Activated effector memory CD4-positive, alpha-beta T cell treated with anti-CD3 and anti-CD28 coated beads, Interleukin-2, amount 50 U/mL, for 16 hours (primary cell): ENCODE measurements around the gene CHDH.

Experiments used
- DNase-seq: peaks from one replicate; pipeline ENCODE4 v3.0.0-alpha.2; 2020

The CHDH gene

DNA sequence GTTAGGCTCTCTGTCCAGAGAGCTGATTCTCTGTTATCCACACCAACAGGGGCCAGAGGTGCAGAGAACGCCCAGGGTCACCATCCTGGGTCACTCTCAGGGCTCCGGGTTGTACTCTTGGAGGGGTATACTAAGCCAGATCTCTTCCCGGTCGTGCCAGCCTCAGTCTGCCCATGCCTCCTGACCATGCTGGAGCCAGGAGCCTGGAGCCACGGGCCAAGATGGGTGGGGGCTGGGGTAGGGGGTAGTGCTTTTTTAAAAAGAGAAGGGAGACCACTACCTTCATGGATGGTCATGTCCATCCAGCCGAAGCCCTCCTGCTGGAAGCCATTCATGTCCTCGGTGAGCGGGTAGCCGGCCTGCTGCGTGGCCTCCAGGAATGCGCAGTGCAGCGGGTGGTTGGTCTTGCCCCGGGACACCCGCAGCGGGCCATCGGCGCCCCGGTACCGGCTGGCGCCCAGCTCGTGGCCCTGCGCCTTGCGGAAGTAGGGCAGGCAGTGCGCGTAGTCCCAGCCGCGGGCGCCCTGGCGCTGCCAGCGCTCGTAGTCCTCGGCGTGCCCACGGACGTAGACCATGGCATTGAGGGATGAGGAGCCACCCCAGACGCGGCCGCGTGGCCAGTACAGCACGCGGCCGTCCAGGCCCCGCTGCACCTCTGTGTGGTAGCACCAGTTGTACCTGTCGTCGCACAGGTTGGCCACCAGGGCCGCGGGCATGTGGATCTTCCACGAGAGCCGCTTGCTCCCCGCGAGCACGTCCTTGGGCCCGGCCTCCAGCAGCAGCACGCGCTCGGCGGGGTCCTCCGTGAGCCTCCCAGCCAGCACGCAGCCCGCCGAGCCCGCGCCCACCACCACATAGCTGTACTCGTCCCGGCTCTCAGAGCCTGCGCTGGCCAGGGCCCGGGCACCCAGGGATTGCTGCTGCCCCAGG is 22.9 kb downstream of the CHDH start:
- DNase-seq = no peak

DNA sequence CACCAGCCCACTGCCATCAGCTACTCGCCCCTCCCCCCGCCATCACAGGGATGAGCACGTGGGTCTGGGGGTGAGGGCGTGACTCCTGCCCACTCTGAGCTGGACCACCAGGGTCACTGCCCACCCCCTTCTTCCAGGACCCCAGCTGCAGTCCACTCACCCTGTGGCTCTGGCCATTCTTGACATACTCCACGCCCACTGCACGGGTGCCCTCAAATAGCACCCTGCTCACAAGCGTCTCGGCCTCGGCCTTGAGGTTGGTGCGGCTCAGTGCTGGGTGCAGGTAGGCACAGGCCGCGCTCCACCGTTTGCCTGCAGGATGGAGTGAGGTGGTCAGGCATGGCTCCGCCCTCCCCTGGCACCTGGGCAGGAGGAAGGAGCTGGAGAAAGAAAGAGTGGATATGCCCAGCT is 23.9 kb downstream of the CHDH start:
- DNase-seq = peak; percentile 53

DNA sequence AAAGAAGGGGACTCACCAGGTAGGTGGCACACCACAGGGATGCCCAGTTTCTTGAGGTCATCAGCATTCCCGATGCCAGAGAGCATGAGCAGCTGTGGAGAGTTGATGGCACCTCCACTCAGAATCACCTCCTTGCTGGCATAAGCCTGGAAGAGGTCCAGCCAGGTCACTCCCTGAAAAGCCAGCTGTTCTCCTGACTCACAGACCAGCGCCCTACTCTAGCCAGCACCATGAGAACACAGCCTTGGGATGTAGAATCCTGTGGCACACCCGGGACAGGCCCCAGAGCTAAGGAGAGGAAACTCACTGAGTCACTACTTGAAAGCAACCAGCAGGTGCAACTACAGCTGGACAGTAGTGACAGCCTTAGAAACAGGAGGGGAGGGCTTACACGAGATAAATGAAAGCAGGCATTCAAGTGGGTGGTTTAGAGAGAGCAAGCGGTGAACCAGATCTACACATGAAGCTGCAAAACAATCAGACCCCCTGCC is 24.5 kb downstream of the CHDH start:
- DNase-seq = no peak

DNA sequence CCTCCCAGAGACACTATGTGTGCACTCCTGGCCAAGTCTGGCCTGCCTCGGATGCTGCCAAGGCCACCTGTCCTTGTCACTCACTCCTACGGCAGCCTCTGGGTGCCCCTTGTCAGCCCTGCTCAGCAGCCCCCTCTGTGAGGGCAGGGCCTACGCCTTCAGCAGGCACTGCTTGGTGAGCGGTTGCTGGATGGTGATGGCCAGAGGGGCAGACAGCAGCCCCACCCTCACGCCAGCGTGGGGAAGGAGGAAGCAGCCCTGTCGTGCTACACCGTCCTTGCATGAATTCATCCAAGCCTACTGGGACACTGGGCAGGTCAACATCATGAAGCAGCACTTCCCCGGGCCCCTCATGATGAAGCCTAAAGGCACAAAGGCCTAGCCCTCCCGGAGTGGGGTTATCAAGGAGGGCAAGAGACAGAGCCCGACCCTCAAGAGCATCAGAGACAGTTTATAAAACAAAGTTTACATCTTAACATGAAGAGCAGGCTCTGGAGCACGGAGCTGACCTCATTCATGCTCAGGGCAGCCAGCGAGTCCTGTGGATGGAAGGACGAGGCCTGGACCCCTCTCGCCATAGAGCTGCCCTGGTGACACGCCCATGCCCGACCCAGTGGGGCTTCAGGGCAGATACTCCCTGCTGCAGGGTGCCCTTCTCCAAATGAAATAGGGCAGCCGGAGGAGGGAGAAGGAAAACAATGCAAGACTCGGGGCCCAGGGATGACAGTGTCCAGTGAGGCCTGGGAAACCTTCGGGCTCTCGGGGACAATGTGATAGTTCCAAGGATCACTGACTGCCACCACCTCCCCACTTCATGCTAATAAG is 25.3 kb downstream of the CHDH start:
- peak; percentile 59 for DNase-seq

DNA sequence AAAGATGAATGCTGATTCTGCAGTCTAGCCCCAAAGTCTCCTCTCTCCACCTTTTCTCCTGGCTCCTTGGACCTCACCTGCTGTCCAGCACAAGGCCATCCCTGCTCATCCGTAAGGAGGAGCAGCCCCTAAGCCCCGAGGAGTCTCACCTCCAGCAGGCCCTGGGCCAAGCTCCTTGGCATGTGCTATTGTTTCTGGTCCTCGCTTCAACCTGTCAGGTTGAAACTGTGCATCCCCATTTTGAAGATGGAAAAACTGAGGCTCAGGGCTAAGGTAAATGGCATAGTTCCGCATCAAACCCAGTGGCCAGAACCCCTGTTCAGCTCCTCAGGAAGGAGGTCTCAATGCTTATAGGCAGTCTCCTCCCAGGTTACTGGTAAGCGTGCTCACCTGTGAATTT is 26.1 kb downstream of the CHDH start:
- DNase-seq = no peak

DNA sequence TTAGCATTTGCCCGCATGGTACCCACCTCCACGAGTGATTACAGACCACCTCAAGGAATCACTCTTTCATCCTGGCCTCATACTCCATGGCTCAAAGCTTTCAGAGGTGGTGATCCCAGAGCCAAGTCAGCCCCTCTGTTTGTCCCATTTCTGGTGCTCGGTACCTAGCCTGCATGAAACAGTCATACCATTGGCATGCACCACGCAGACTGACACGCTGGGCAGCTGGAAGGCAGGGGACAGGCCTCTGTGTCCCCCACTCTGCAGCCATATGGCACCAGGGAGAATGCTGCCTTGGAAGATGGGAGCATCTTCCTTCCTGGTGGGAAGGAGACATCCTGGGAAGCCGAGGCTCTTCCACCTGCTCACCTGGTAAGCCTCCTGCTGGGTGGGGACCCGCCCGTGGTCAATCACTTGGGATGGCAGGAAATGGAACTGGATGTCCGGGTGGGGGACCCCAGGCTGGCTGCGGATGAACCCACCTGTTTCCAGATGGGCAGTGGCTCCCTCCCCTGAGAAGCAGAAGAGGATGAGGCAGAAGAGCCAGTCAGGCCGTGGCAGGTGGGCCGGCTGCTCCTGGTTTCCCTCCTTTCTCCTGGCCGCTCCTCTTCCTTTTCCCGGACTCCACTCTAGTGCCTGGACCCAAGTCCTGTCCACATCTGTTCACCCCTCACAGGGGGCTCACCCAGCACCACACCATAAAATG is 26.9 kb downstream of the CHDH start:
- peak; percentile 36 for DNase-seq

DNA sequence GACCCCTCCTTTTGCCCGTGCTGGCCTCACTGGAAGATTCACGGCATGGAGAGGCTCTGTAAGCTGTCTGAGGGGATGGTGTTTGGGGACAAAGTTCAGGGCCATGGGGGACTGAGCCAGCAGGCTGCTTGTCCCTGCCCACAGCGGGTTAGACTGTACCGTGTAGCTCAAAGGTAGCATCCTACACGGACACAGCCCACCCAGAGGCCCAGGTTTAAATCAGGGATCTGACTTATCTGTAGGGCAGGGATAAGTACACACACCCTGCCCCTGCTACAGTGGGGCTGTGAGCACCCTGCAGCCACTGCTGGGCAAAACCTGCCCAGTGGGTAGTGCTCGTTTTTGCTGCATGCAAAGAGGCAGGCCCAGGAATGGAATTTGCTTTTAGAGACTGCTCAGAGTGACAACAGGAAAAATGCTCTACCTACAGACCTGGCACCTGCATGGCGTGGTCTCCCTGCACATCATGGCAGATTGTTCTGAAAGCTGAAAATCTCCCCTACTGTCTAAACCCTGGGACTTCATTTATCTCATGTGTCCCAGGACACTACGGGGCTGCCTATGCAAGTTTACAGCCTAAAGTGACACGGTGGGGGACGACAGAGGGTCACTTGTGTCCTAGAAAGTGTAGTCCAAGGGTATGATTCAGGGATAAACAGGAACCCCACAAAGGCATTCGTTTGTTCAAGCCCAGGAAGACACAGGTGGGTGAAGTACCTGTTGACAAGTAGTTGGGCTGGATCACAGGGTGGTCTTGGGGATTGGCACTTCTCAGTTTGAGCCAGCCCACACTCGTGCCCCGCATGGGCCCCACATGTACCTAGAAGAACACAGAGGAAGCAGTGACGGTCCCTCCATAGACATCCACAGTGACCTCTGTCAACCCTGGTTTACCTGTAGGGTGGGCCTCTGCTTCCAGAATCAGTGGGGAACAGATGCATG is 27.7 kb downstream of the CHDH start:
- peak; percentile 58 for DNase-seq

DNA sequence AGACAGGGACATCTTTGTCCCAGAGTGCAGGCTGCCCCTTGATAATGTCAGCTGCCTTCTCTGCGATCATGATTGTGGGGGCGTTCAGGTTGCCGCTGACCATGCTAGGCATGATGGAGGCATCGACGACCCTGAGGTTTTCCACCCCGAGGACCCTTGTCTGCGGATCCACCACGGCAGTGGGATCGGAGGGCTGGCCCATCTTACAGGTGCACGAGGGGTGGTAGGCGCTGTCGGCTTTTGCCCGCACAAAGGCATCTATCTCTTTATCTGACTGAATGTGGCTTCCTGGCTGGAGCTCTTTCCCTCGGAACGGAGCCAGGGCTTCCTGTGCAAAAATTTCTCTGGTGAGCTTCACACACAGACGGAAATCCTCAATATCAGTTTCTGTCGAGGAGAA is 28.4 kb downstream of the CHDH start:
- peak; percentile 58 for DNase-seq

DNA sequence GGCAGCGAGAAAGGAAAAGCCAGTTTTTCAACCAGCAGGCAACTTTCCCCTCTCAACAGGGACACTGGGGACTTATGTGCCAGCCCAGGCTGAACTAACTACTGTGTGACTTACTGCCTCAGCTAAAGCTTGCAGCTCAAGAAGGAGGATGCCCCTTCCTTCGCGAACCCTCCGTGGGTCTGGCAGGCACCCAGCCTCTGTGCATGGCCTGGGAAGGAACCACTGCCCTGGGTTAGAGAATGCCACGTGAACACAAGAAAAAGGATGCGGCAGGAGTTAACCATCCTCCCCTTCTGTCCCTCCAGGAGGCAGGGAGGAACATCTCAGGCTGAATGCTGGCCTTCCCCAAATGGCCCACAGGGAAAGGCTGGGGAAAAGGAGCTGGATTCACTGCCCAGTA is 29.0 kb downstream of the CHDH start:
- DNase-seq = peak; percentile 55

DNA sequence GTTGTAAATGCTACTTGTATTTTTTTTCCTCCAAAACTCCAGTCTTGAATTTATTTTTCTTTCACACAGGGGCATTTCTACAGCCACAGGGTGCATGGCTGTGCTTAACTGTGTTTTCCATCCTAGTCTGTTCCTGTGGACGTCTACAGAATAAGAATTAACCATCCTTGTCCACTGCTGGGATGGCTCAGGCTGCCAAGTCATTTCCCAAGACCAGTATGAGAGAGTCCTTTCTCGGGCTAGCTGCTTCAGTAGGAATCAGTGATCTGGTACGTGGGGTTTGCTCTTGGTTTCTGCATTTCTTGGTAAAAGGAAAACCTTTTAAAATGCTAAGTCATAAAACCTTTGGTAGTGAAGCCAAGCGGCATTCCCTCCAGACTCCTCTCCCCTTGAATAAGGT is 29.8 kb downstream of the CHDH start:
- DNase-seq = peak; percentile 10

DNA sequence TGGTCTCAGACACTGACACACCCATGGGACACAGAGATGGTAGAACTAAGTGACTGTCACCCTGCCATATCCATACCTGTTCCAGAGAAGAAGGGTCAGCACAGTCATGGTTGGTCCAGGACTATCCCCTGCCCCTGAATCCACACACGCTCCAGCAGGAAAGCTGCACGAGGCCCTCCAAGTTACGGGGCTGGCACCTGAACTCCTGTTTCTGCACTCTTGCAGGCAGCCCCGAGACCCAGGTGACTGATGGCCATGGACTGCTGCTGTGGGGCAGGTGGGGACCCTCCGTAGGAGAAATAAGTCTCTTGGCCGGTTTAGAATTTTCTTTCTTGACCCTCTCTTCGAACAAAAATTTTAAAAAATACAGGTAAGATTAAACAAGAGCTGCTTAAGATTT is 30.6 kb downstream of the CHDH start:
- peak; percentile 60 for DNase-seq

DNA sequence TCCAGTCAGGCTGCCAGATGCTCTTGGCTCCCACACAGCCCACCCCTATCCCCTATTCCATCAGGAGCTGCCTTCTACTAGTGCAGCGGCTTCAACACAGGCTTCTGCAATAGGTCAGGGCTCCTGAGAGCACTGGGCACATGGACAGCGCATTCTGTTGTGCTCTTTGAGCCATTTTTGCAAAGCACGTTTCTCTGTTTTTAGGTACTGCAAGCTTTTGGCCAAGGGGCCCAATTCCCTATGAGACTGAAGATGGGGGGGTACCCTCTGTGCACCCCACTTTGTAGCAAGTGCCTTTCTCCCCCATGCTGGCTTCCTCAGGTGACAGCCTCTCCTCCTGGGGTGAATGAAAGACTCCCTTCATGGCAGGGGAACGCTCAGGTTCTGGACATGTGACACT is 31.2 kb downstream of the CHDH start:
- DNase-seq = peak; percentile 28

DNA sequence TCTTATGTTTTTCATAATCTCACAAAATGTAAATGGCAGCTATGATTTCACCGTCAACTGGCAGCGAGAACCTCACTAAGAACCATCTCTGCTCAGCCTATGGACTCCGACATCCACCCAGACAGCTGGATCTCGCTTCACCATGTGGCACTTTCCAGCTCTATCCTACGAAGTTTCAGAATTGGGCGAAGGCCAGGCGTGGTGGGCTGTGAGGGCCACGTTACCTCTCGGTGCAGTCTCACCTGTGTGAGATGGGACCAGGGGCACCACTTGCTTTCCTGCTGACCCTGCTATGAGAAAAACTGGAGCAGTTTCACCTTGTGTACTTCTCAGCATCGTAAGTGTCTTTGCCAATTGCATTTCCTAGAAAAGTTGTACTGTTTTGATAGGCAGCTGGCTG is 32.3 kb downstream of the CHDH start:
- peak; percentile 24 for DNase-seq

DNA sequence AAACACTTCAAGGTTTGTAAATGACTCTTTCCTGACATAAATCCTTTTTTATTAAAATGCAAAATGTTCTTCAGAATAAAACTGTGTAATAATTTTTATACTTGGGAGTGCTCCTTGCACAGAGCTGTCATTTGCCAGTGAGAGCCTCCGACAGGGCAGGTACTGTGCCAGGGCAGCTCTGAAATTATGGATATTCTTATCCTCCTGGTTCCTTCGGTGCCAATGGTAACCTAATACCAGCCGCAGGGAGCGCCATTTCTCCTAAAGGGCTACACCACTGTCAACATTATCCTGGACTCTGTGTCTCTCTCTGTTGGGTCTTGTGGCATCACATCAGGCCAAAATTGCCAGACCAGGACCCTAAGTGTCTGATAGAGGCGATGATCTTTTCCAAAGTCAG is 33.0 kb downstream of the CHDH start:
- DNase-seq = peak; percentile 39

DNA sequence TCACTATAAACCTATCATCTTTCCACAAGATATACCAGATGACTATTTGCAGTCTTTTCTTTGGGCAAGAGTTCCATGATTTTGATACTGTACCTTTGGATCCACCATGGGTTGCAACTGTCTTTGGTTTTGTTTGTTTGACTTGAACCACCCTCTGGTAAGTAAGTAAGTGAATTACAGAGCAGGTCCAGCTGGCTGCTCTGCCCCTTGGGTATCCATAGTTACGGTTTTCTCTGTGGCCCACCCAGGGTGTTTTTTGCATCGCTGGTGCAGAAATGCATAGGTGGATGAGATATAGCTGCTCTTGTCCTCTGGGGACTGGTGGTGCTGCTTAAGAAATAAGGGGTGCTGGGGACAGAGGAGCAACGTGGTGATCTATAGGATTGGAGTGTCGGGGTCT is 33.8 kb downstream of the CHDH start:
- DNase-seq = no peak

DNA sequence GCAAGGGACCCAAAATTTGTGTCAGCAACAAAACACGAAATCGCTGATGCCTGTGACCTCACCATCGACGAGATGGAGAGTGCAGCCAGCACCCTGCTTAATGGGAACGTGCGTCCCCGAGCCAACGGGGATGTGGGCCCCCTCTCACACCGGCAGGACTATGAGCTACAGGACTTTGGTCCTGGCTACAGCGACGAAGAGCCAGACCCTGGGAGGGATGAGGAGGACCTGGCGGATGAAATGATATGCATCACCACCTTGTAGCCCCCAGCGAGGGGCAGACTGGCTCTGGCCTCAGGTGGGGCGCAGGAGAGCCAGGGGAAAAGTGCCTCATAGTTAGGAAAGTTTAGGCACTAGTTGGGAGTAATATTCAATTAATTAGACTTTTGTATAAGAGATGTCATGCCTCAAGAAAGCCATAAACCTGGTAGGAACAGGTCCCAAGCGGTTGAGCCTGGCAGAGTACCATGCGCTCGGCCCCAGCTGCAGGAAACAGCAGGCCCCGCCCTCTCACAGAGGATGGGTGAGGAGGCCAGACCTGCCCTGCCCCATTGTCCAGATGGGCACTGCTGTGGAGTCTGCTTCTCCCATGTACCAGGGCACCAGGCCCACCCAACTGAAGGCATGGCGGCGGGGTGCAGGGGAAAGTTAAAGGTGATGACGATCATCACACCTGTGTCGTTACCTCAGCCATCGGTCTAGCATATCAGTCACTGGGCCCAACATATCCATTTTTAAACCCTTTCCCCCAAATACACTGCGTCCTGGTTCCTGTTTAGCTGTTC is 34.9 kb downstream of the CHDH start:
- peak; percentile 48 for DNase-seq

DNA sequence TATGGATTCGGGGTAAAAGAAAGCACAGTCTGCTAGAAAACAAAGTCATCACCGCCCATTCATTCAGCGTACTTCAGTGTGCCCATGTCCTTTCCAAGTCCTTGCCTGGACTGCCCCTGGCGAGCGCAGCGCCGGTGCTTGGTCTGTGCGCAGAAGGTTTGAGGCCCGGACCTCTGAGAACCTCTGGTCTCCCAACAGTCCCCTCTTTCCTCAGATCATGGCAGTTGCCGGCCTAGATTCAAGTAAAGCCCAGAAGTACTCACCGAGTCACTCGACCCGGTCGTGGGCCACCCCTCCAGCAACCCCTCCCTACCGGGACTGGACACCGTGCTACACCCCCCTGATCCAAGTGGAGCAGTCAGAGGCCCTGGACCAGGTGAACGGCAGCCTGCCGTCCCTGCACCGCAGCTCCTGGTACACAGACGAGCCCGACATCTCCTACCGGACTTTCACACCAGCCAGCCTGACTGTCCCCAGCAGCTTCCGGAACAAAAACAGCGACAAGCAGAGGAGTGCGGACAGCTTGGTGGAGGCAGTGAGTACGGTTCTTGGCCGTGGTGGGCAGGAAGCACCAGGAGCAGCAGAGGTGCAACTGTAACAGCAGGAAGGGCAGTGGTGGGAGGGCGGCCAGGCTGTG is 36.3 kb downstream of the CHDH start:
- no peak for DNase-seq

DNA sequence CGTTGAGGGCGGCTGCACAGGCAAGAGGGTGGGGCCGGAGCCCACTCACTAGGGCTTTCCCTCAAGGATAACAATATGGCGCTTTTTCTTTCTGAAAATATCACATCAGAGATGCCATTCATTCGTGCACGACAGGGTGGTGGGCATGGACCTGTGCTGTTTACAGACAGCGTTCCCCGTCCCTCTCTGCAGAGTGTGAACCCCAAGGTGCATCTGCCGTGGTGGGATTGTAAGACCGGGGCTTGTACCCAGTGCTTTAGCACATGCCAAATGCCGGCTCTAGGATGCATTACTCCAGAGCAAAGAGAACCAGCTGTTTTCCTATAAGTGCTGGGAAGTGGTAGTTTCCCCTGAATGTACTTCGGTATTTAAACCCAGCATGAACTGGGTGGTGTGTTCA is 37.0 kb downstream of the CHDH start:
- no peak for DNase-seq

DNA sequence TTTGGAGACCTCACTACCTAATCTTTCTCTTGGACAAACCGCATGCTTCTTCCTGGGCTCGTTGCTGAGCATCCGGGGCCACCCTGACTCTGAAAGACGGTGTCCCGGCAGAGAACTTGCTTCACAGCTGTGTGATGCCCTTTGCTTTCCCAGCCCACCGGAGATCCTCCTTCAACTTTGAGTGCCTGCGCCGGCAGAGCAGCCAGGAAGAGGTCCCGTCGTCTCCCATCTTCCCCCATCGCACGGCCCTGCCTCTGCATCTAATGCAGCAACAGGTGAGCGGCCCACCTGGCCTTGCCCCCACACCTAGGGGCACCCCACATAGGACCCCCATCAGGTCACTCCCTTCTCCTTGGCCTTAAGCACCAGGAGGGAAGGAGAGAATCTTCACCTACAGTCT is 37.7 kb downstream of the CHDH start:
- peak; percentile 39 for DNase-seq

DNA sequence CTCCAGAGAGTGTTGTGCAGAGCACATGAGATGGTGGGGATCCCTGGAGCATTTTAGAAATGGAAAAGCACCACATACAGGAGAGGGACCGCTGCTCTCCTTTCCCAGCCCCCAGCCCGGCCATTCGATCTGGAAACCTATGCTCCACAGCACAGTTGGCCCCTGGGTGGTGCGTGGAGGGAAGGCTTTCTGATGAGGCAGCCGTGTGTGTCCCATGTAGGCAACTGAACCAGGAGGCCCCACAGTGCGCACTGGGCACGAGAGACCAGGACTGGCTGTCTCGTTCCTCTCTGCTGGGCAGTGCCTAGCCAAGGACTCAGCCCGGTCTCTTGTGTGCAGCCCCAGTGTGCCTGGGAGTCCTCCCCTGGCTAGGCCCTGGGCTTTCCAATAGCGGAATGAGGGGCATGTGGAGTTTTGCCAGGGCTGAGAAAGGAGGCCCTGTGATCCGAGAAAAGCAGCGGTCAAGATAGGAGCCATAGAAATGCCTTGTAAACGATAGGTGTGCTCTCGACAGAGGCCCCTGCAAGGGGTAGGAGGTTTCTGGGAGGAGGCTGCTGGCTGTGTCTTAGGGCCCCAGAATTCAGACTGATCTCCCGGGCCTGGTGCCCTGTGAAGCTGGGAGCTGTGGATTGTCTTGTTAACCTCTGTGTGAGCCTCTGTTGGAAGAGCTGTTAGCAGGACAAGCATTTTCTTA is 39.0 kb downstream of the CHDH start:
- peak; percentile 44 for DNase-seq
